SK-N-SH treated with all-trans-retinoic acid at 6 μM for 48 hours (cell line): Measurements from ENCODE around the gene TLCD2.

Source experiments
- ATAC-seq: fragments of 200-7000 bp; cut with Tn5 transposase; 3 replicates; pipeline ENCODE4 v1.9.1; 2020; ENCODE audit warnings: mild to moderate bottlenecking, moderate library complexity
- ARNTL ChIP-seq: fragments of 450-650 bp; formaldehyde crosslinking; IDR thresholded peaks from 2 replicates; pipeline ENCODE4 v1.5.0; 2020; ENCODE audit warnings: low read depth, mild to moderate bottlenecking, moderate library complexity, borderline replicate concordance
- BACH2 ChIP-seq: fragments of 250-450 bp; sonication (Bioruptor Pico); IDR thresholded peaks from 2 replicates; pipeline ENCODE4 v1.9.0; 2021; ENCODE audit warnings: mild to moderate bottlenecking, borderline replicate concordance
- CSDC2 ChIP-seq: fragments of 250-450 bp; sonication (Bioruptor Pico); IDR thresholded peaks from 2 replicates; pipeline ENCODE4 v1.5.0; 2020; ENCODE audit warnings: mild to moderate bottlenecking, moderate library complexity
- ESRRG ChIP-seq: fragments of 250-450 bp; sonication (Bioruptor Pico); IDR thresholded peaks from 2 replicates; pipeline ENCODE4 v1.6.1; 2021; ENCODE audit warnings: mild to moderate bottlenecking
- GLIS3 ChIP-seq: fragments of 250-450 bp; sonication (Bioruptor Pico); IDR thresholded peaks from 2 replicates; pipeline ENCODE4 v1.5.0; 2020; ENCODE audit warnings: mild to moderate bottlenecking, moderate library complexity
- ISL1 ChIP-seq: fragments of 250-450 bp; sonication (Bioruptor Pico); IDR thresholded peaks from 2 replicates; pipeline ENCODE4 v2.1.2; 2022; ENCODE audit warnings: mild to moderate bottlenecking, moderate library complexity
- OSR1 ChIP-seq: fragments of 250-450 bp; sonication (Bioruptor Pico); IDR thresholded peaks from 2 replicates; pipeline ENCODE4 v1.8.0; 2022; ENCODE audit warnings: moderate library complexity, mild to moderate bottlenecking, inconsistent platforms
- PPARA ChIP-seq: fragments of 250-450 bp; sonication (Bioruptor Pico); IDR thresholded peaks from 2 replicates; pipeline ENCODE4 v1.5.0; 2020; ENCODE audit warnings: mild to moderate bottlenecking, borderline replicate concordance
- RARB ChIP-seq: fragments of 250-450 bp; sonication (Bioruptor Pico); IDR thresholded peaks from 2 replicates; pipeline ENCODE4 v1.8.0; 2021; ENCODE audit warnings: mild to moderate bottlenecking, moderate library complexity
- SNAI2 ChIP-seq: fragments of 250-450 bp; sonication (Bioruptor Pico); IDR thresholded peaks from 2 replicates; pipeline ENCODE4 v1.5.0; 2020; ENCODE audit warnings: mild to moderate bottlenecking, moderate library complexity
- TCF4 ChIP-seq: fragments of 250-450 bp; sonication (Bioruptor Pico); IDR thresholded peaks from 2 replicates; pipeline ENCODE4 v1.8.0; 2021; ENCODE audit warnings: mild to moderate bottlenecking, moderate library complexity, borderline replicate concordance
- TOX ChIP-seq: fragments of 250-450 bp; sonication (Bioruptor Pico); IDR thresholded peaks from 2 replicates; pipeline ENCODE4 v1.8.0; 2021; ENCODE audit warnings: mild to moderate bottlenecking, moderate library complexity, borderline replicate concordance
- ZC3H10 ChIP-seq: fragments of 250-450 bp; sonication (Bioruptor Pico); IDR thresholded peaks from 2 replicates; pipeline ENCODE4 v1.5.1; 2021; ENCODE audit warnings: mild to moderate bottlenecking, moderate library complexity
- ZFP30 ChIP-seq: fragments of 450-650 bp; formaldehyde crosslinking; IDR thresholded peaks from 2 replicates; pipeline ENCODE4 v1.5.0; 2022; ENCODE audit warnings: mild to moderate bottlenecking, moderate library complexity
- ZNF565 ChIP-seq: fragments of 450-650 bp; formaldehyde crosslinking; conservative IDR thresholded peaks from 2 replicates; pipeline ENCODE4 v1.5.0; 2020; ENCODE audit warnings: low read depth, mild to moderate bottlenecking, moderate library complexity
- ZNF70 ChIP-seq: fragments of 450-650 bp; formaldehyde crosslinking; IDR thresholded peaks from 2 replicates; pipeline ENCODE4 v1.5.0; 2020; ENCODE audit warnings: mild to moderate bottlenecking, moderate library complexity
- ZNF8 ChIP-seq: fragments of 450-650 bp; formaldehyde crosslinking; IDR thresholded peaks from 2 replicates; pipeline ENCODE4 v1.5.0; 2020; ENCODE audit warnings: mild to moderate bottlenecking, moderate library complexity
- TF ChIP-seq, protein P1 (sequence below): fragments of 250-450 bp; sonication (Bioruptor Pico); IDR thresholded peaks from 2 replicates; pipeline ENCODE4 v1.5.1; 2020; ENCODE audit warnings: low read depth, mild to moderate bottlenecking, moderate library complexity
- TF ChIP-seq, protein P2 (sequence below): fragments of 250-450 bp; sonication (Bioruptor Pico); IDR thresholded peaks from 2 replicates; pipeline ENCODE4 v1.8.0; 2020; ENCODE audit warnings: mild to moderate bottlenecking, moderate library complexity, borderline replicate concordance
- TF ChIP-seq, protein P3 (sequence below): fragments of 250-450 bp; sonication (Bioruptor Pico); IDR thresholded peaks from 2 replicates; pipeline ENCODE4 v1.5.1; 2021; ENCODE audit warnings: mild to moderate bottlenecking, moderate library complexity
- TF ChIP-seq, protein P4 (sequence below): fragments of 250-450 bp; sonication (Bioruptor Pico); IDR thresholded peaks from 2 replicates; pipeline ENCODE4 v1.5.0; 2020; ENCODE audit warnings: mild to moderate bottlenecking, moderate library complexity
- TF ChIP-seq, protein P5 (sequence below): fragments of 250-450 bp; sonication (Bioruptor Pico); IDR thresholded peaks from 2 replicates; pipeline ENCODE4 v1.8.0; 2021; ENCODE audit warnings: low read depth, mild to moderate bottlenecking, moderate library complexity, borderline replicate concordance

Gene TLCD2

DNA sequence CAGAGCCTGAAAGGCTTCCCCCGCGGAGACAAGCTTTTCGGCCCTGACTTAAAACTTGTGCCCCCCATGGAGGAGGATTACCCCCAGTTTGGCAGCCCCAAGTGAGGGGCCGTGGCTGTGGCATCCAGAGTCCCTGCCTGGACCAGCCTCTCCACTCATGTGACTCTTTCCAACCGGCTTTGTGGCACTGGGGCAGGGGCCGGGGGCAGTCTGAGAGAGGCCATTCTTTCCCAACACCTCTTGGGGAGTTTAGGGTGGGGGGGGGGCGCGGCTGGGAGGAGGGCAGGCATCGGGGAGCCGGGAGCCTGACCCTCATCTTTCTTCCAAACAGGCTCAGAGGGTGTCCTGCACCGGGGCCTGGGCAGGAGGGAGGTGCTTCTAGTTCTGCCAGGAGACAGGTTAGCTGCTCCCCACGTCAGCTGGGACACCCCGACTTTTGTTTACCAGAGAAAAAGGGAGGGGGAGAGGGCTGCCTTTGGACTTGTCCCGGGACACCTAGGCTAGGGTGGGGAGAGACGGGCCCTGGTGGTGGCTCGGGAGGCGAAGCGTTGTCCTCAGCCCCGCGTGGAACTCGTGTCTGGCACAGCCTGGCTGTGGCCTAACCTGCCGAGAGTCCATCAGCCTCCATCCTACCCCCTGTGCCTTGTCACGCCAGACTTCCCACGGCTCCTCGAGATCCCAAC lies 44.4 kb upstream of the TLCD2 start:
- no peak for TF ChIP-seq BACH2 (CRISPR knock-in tag)
- TF ChIP-seq OSR1 = no peak
- TF ChIP-seq ESRRG (CRISPR knock-in tag) = no peak
- TF ChIP-seq, protein P1, sequence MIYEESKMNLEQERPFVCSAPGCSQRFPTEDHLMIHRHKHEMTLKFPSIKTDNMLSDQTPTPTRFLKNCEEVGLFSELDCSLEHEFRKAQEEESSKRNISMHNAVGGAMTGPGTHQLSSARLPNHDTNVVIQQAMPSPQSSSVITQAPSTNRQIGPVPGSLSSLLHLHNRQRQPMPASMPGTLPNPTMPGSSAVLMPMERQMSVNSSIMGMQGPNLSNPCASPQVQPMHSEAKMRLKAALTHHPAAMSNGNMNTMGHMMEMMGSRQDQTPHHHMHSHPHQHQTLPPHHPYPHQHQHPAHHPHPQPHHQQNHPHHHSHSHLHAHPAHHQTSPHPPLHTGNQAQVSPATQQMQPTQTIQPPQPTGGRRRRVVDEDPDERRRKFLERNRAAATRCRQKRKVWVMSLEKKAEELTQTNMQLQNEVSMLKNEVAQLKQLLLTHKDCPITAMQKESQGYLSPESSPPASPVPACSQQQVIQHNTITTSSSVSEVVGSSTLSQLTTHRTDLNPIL (CRISPR knock-in tag) = no peak
- TF ChIP-seq ARNTL (CRISPR knock-in tag) = no peak
- TF ChIP-seq ZNF565 (CRISPR knock-in tag) = no peak
- no peak; the same call in 2 of the 3 replicates for ATAC-seq

DNA sequence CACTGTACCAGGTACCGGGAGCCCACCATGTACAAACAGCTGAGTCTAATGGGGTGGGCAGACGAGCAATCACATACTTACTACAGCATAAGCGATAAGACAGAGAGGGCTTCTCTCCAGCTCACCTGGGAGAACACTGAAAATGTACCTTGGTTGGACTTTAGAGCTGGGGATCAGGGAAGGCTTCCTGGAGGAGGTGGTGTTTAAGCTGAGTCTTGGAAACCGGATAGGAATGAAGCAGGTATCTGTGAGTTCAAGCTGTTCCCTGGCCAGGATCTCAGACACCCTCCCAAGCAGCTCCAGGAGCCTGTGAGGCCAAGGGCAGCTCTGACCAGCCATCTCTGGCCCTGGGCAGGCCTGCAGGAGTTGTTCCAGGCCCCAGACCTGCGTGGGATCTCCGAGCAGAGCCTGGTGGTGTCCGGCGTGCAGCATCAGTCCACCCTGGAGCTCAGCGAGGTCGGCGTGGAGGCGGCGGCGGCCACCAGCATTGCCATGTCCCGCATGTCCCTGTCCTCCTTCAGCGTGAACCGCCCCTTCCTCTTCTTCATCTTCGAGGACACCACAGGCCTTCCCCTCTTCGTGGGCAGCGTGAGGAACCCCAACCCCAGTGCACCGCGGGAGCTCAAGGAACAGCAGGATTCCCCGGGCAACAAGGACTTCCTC lies 43.7 kb upstream of the TLCD2 start:
- TF ChIP-seq, protein P2, sequence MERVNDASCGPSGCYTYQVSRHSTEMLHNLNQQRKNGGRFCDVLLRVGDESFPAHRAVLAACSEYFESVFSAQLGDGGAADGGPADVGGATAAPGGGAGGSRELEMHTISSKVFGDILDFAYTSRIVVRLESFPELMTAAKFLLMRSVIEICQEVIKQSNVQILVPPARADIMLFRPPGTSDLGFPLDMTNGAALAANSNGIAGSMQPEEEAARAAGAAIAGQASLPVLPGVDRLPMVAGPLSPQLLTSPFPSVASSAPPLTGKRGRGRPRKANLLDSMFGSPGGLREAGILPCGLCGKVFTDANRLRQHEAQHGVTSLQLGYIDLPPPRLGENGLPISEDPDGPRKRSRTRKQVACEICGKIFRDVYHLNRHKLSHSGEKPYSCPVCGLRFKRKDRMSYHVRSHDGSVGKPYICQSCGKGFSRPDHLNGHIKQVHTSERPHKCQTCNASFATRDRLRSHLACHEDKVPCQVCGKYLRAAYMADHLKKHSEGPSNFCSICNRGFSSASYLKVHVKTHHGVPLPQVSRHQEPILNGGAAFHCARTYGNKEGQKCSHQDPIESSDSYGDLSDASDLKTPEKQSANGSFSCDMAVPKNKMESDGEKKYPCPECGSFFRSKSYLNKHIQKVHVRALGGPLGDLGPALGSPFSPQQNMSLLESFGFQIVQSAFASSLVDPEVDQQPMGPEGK = no peak
- TF ChIP-seq ZNF70 (CRISPR knock-in tag) (no peak), ISL1 (no peak), TOX (CRISPR knock-in tag) (no peak), SNAI2 (CRISPR knock-in tag) (no peak), TCF4 (no peak), RARB (no peak), ZC3H10 (CRISPR knock-in tag) (no peak), PPARA (CRISPR knock-in tag) (no peak), CSDC2 (no peak), ZNF8 (CRISPR knock-in tag) (no peak), ZFP30 (no peak), GLIS3 (CRISPR knock-in tag) (no peak), ARNTL (CRISPR knock-in tag) (no peak), ZNF565 (CRISPR knock-in tag) (no peak), BACH2 (CRISPR knock-in tag) (no peak)
- TF ChIP-seq, protein P1 (CRISPR knock-in tag) = no peak
- TF ChIP-seq, protein P3, sequence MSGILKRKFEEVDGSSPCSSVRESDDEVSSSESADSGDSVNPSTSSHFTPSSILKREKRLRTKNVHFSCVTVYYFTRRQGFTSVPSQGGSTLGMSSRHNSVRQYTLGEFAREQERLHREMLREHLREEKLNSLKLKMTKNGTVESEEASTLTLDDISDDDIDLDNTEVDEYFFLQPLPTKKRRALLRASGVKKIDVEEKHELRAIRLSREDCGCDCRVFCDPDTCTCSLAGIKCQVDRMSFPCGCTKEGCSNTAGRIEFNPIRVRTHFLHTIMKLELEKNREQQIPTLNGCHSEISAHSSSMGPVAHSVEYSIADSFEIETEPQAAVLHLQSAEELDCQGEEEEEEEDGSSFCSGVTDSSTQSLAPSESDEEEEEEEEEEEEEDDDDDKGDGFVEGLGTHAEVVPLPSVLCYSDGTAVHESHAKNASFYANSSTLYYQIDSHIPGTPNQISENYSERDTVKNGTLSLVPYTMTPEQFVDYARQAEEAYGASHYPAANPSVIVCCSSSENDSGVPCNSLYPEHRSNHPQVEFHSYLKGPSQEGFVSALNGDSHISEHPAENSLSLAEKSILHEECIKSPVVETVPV (CRISPR knock-in tag) = no peak
- TF ChIP-seq, protein P4, sequence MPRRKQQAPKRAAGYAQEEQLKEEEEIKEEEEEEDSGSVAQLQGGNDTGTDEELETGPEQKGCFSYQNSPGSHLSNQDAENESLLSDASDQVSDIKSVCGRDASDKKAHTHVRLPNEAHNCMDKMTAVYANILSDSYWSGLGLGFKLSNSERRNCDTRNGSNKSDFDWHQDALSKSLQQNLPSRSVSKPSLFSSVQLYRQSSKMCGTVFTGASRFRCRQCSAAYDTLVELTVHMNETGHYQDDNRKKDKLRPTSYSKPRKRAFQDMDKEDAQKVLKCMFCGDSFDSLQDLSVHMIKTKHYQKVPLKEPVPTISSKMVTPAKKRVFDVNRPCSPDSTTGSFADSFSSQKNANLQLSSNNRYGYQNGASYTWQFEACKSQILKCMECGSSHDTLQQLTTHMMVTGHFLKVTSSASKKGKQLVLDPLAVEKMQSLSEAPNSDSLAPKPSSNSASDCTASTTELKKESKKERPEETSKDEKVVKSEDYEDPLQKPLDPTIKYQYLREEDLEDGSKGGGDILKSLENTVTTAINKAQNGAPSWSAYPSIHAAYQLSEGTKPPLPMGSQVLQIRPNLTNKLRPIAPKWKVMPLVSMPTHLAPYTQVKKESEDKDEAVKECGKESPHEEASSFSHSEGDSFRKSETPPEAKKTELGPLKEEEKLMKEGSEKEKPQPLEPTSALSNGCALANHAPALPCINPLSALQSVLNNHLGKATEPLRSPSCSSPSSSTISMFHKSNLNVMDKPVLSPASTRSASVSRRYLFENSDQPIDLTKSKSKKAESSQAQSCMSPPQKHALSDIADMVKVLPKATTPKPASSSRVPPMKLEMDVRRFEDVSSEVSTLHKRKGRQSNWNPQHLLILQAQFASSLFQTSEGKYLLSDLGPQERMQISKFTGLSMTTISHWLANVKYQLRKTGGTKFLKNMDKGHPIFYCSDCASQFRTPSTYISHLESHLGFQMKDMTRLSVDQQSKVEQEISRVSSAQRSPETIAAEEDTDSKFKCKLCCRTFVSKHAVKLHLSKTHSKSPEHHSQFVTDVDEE (CRISPR knock-in tag) = no peak
- TF ChIP-seq, protein P5, sequence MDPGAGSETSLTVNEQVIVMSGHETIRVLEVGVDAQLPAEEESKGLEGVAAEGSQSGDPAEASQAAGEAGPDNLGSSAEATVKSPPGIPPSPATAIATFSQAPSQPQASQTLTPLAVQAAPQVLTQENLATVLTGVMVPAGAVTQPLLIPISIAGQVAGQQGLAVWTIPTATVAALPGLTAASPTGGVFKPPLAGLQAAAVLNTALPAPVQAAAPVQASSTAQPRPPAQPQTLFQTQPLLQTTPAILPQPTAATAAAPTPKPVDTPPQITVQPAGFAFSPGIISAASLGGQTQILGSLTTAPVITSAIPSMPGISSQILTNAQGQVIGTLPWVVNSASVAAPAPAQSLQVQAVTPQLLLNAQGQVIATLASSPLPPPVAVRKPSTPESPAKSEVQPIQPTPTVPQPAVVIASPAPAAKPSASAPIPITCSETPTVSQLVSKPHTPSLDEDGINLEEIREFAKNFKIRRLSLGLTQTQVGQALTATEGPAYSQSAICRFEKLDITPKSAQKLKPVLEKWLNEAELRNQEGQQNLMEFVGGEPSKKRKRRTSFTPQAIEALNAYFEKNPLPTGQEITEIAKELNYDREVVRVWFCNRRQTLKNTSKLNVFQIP = no peak
- no peak for ATAC-seq
